Liver (tissue), 9 donors: ENCODE data around the gene ASAP2. TPM values are rescaled to one million over a fixed set of nuclear protein-coding genes. Genes with fewer than 3 reads are reported as not detected.

Source experiments
- DNase-seq: peaks from one replicate; pipeline ENCODE4 v3.0.0-alpha.2; 2017; ENCODE audit warnings: low spot score
- H3K27ac ChIP-seq, 2 donors: one replicate each; pipeline ENCODE4 v1.7.0; 2013; ENCODE audit warnings: inconsistent platforms in 2 of 2, low read length in 2 of 2, control low read depth in 1 of 2, low read depth in 1 of 2, mild to moderate bottlenecking in 1 of 2
- H3K27me3 ChIP-seq, 4 donors: one replicate each; pipeline versions ENCODE4 v1.6.1 to v1.7.0; 2013; ENCODE audit warnings: low read length in 3 of 4, inconsistent platforms in 1 of 4, mild to moderate bottlenecking in 1 of 4, moderate library complexity in 1 of 4; ENCODE audit not compliant: control insufficient read depth in 4 of 4, insufficient read depth in 4 of 4
- H3K36me3 ChIP-seq, 4 donors: one replicate each; pipeline versions ENCODE4 v1.6.1 to v1.7.0; 2013; ENCODE audit warnings: low read length in 3 of 4, mild to moderate bottlenecking in 3 of 4, low read depth in 1 of 4, moderate library complexity in 1 of 4; ENCODE audit not compliant: control insufficient read depth in 4 of 4, insufficient read depth in 3 of 4
- H3K4me1 ChIP-seq, 4 donors: one replicate each; pipeline versions ENCODE4 v1.6.1 to v1.7.0; 2013; ENCODE audit warnings: low read length in 3 of 4, mild to moderate bottlenecking in 3 of 4, moderate library complexity in 1 of 4; ENCODE audit not compliant: control insufficient read depth in 4 of 4, insufficient read depth in 4 of 4
- H3K4me3 ChIP-seq, 3 donors: one replicate each; pipeline versions ENCODE4 v1.6.1 to v1.7.0; 2013; ENCODE audit warnings: low read length in 3 of 3, control low read depth in 1 of 3, low read depth in 1 of 3, mild to moderate bottlenecking in 1 of 3
- H3K9ac ChIP-seq, 2 donors: one replicate each; pipeline ENCODE4 v1.7.0; 2013; ENCODE audit warnings: low read length in 2 of 2, mild to moderate bottlenecking in 2 of 2, moderate library complexity in 2 of 2, control low read depth in 1 of 2, low read depth in 1 of 2
- H3K9me3 ChIP-seq, 4 donors: one replicate each; pipeline versions ENCODE4 v1.6.1 to v1.7.0; 2013; ENCODE audit warnings: low read length in 3 of 4; ENCODE audit not compliant: control insufficient read depth in 4 of 4
- CTCF ChIP-seq: fragments of 150-350 bp; IDR thresholded peaks from 2 replicates; pipeline ENCODE4 v1.5.1; 2017; ENCODE audit warnings: improper control_type of control experiment, low read depth, low read length; ENCODE audit not compliant: missing input control
- FOXA1 ChIP-seq: IDR thresholded peaks from 2 replicates; pipeline ENCODE4 v1.6.1; 2016; ENCODE audit warnings: antibody characterized with exemption
- FOXA2 ChIP-seq: IDR thresholded peaks from 2 replicates; pipeline ENCODE4 v1.6.1; 2016; ENCODE audit warnings: antibody characterized with exemption
- NR2F2 ChIP-seq: IDR thresholded peaks from 2 replicates; pipeline ENCODE4 v1.6.1; 2016; ENCODE audit warnings: antibody characterized with exemption
- RAD21 ChIP-seq, 2 donors: IDR thresholded peaks; 2 replicates each; pipeline ENCODE4 v1.6.1; 2016; ENCODE audit warnings: antibody characterized with exemption in 2 of 2, mild to moderate bottlenecking in 2 of 2
- YY1 ChIP-seq: IDR thresholded peaks from 2 replicates; pipeline ENCODE4 v1.6.1; 2016; ENCODE audit warnings: antibody characterized with exemption, mild to moderate bottlenecking
- ZBTB33 ChIP-seq: IDR thresholded peaks from 2 replicates; pipeline ENCODE4 v1.6.1; 2016; ENCODE audit warnings: antibody characterized with exemption
- WGBS: extraction: QIAGEN DNeasy Blood & Tissue Kit; methylation state at CpG from one replicate; pipeline ENCODE4 v1.1.7; 2013; 5-methylcytosine and 5-hydroxymethylcytosine counted together
- polyA plus RNA-seq, 2 donors: library from polyadenylated mRNA; stranded (reverse) in 1 of 2; unstranded in 1 of 2; fragments of 200-250 nt in 1 of 2; fragments of >200 nt in 1 of 2; fragmentation: Nextera tagmentation in 1 of 2; extraction: Ambion mirVana in 1 of 2; gene quantifications; one replicate each; pipeline versions ENCODE4 v1.2.1 to v1.2.3, GENCODE V29; 2013 to 2015
- total RNA-seq, 2 donors: library from RNA; depleted of rRNA; stranded (reverse); fragments of >200 nt; gene quantifications; one replicate each; pipeline ENCODE4 v1.2.3, GENCODE V29; 2014
- TF ChIP-seq, protein P1 (sequence below): IDR thresholded peaks from 2 replicates; pipeline ENCODE4 v1.6.1; 2016; ENCODE audit warnings: antibody characterized with exemption, mild to moderate bottlenecking
- donor health status: healthy.
- donor health status: healthy.
- donor health status: healthy.
- donor health status: healthy.
- donor health status: healthy.

Gene ASAP2
- total and polyA plus RNA-seq, 4 donors, result 0.36 to 5.9 (median 2.6) TPM

GRCh38 chr2:9235147-9236044 lies 28.8 kb downstream of the ASAP2 start:
- no peaks in the 10 kb centered on the region for H3K27me3 ChIP-seq
- H3K4me1 ChIP-seq, result peaks cover 0 to 13% (median 4%) of the 10 kb centered on the region in 4 donors
- no peaks in the 10 kb centered on the region for H3K36me3 ChIP-seq
- no peak for DNase-seq
- peak overlapping the region; percentile 28 to 38 for H3K27ac ChIP-seq
- 80% methylated on average over 16 of the region's 16 CpGs for WGBS
- H3K9me3 ChIP-seq, result no peaks in the 10 kb centered on the region
- H3K9ac ChIP-seq, result no peak overlapping the region
- H3K4me3 ChIP-seq, result no peak overlapping the region
- TF ChIP-seq FOXA2 (no peak), RAD21 (IDR thresholded peaks at IDR 0.05) (no peak), FOXA1 (no peak), ZBTB33 (no peak), NR2F2 (no peak)
- TF ChIP-seq, protein P1, sequence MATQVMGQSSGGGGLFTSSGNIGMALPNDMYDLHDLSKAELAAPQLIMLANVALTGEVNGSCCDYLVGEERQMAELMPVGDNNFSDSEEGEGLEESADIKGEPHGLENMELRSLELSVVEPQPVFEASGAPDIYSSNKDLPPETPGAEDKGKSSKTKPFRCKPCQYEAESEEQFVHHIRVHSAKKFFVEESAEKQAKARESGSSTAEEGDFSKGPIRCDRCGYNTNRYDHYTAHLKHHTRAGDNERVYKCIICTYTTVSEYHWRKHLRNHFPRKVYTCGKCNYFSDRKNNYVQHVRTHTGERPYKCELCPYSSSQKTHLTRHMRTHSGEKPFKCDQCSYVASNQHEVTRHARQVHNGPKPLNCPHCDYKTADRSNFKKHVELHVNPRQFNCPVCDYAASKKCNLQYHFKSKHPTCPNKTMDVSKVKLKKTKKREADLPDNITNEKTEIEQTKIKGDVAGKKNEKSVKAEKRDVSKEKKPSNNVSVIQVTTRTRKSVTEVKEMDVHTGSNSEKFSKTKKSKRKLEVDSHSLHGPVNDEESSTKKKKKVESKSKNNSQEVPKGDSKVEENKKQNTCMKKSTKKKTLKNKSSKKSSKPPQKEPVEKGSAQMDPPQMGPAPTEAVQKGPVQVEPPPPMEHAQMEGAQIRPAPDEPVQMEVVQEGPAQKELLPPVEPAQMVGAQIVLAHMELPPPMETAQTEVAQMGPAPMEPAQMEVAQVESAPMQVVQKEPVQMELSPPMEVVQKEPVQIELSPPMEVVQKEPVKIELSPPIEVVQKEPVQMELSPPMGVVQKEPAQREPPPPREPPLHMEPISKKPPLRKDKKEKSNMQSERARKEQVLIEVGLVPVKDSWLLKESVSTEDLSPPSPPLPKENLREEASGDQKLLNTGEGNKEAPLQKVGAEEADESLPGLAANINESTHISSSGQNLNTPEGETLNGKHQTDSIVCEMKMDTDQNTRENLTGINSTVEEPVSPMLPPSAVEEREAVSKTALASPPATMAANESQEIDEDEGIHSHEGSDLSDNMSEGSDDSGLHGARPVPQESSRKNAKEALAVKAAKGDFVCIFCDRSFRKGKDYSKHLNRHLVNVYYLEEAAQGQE, result no peak

DNA sequence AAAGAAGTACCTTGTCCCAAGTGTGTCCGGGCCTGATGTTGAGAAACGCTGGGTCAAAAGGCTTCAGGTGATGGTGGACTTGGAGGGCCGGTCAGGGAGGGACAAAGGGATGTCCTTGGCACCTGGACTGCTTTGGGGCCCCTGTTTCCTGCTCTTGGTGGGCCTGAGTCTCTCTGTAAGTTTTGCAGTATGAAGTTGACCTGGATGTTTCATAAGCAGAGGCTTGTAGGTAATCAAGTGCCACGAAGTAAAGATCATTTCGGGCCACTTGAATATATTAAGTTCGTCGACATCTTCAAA lies 29.4 kb downstream of the ASAP2 start:
- WGBS, result 94% methylated on average over 7 of the region's 7 CpGs

GRCh38 chr2:9236867-9237266 lies 30.3 kb downstream of the ASAP2 start:
- WGBS, result 67% methylated on average over 6 of the region's 6 CpGs
- peak; percentile 61 for TF ChIP-seq NR2F2
- no peak for TF ChIP-seq CTCF
- Histone ChIP-seq H3K4me1 (no peaks in the 10 kb centered on the region), H3K9ac (no peak overlapping the region), H3K27me3 (no peaks in the 10 kb centered on the region), H3K36me3 (no peaks in the 10 kb centered on the region), H3K4me3 (no peak overlapping the region), H3K27ac (peak overlapping the region in 1 of 2 donors; percentile 5), H3K9me3 (no peaks in the 10 kb centered on the region)
- DNase-seq, result no peak

More for the DNA sequence above, 29.4 kb downstream of the ASAP2 start:
- peaks cover 0 to 8% (median 1%) of the 10 kb centered on the region in 4 donors for H3K4me1 ChIP-seq
- no peak overlapping the region for H3K4me3 ChIP-seq
- DNase-seq, result no peak
- no peaks in the 10 kb centered on the region for H3K27me3 ChIP-seq
- H3K27ac ChIP-seq, result peak overlapping the region; percentile 28 to 38
- H3K36me3 ChIP-seq, result no peaks in the 10 kb centered on the region
- TF ChIP-seq YY1 (no peak), NR2F2 (no peak)
- H3K9me3 ChIP-seq, result no peaks in the 10 kb centered on the region
- no peak overlapping the region for H3K9ac ChIP-seq
